ENCODE data around the gene WWC2.

WWC2 gene

GRCh38 chr4:183252959-183253358 lies 153.9 kb downstream of the WWC2 start:
- Histone ChIP-seq H3K27me3 (ENCODE audit: control insufficient read depth, insufficient read depth, low read length) (no peaks in the 10 kb centered on the region), H3K9me3 (ENCODE audit: control insufficient read depth, insufficient read depth, low read length) (no peaks in the 10 kb centered on the region), H3K4me1 (ENCODE audit: control insufficient read depth, insufficient read depth, low read length) (no peaks in the 10 kb centered on the region), H3K9ac (ENCODE audit: low read depth, low read length) (no peak overlapping the region), H3K36me3 (ENCODE audit: control insufficient read depth, insufficient read depth, low read length) (peaks cover 9% of the 10 kb centered on the region), H3K4me3 (ENCODE audit: low read depth, low read length) (no peak overlapping the region)

GRCh38 chr4:183253451-183253850 lies 154.4 kb downstream of the WWC2 start:
- no peak overlapping the region for H3K4me3 ChIP-seq (ENCODE audit: low read depth, low read length)
- H3K27me3 ChIP-seq (ENCODE audit: control insufficient read depth, insufficient read depth, low read length) = no peaks in the 10 kb centered on the region
- no peaks in the 10 kb centered on the region for H3K9me3 ChIP-seq (ENCODE audit: control insufficient read depth, insufficient read depth, low read length)
- no peaks in the 10 kb centered on the region for H3K4me1 ChIP-seq (ENCODE audit: control insufficient read depth, insufficient read depth, low read length)
- H3K36me3 ChIP-seq (ENCODE audit: control insufficient read depth, insufficient read depth, low read length) = peaks cover 9% of the 10 kb centered on the region
- H3K9ac ChIP-seq (ENCODE audit: low read depth, low read length) = no peak overlapping the region

GRCh38 chr4:183254162-183254561 lies 155.1 kb downstream of the WWC2 start:
- H3K36me3 ChIP-seq (ENCODE audit: control insufficient read depth, insufficient read depth, low read length) = peaks cover 9% of the 10 kb centered on the region

GRCh38 chr4:183255487-183255886 lies 156.4 kb downstream of the WWC2 start:
- Histone ChIP-seq H3K9me3 (ENCODE audit: control insufficient read depth, insufficient read depth, low read length) (no peaks in the 10 kb centered on the region), H3K36me3 (ENCODE audit: control insufficient read depth, insufficient read depth, low read length) (peaks cover 12% of the 10 kb centered on the region), H3K9ac (ENCODE audit: low read depth, low read length) (no peak overlapping the region), H3K27me3 (ENCODE audit: control insufficient read depth, insufficient read depth, low read length) (no peaks in the 10 kb centered on the region), H3K4me3 (ENCODE audit: low read depth, low read length) (no peak overlapping the region), H3K4me1 (ENCODE audit: control insufficient read depth, insufficient read depth, low read length) (no peaks in the 10 kb centered on the region)

More at GRCh38 chr4:183254162-183254561, 155.1 kb downstream of the WWC2 start:
- H3K4me1 ChIP-seq (ENCODE audit: control insufficient read depth, insufficient read depth, low read length) = no peaks in the 10 kb centered on the region
- H3K4me3 ChIP-seq (ENCODE audit: low read depth, low read length) = no peak overlapping the region
- no peaks in the 10 kb centered on the region for H3K27me3 ChIP-seq (ENCODE audit: control insufficient read depth, insufficient read depth, low read length)
- H3K9me3 ChIP-seq (ENCODE audit: control insufficient read depth, insufficient read depth, low read length) = no peaks in the 10 kb centered on the region
- H3K9ac ChIP-seq (ENCODE audit: low read depth, low read length) = no peak overlapping the region

- Histone ChIP-seq H3K9ac (ENCODE audit: low read depth, low read length) (no peak overlapping the region), H3K36me3 (ENCODE audit: control insufficient read depth, insufficient read depth, low read length) (peaks cover 19% of the 10 kb centered on the region), H3K27me3 (ENCODE audit: control insufficient read depth, insufficient read depth, low read length) (no peaks in the 10 kb centered on the region), H3K4me3 (ENCODE audit: low read depth, low read length) (no peak overlapping the region), H3K9me3 (ENCODE audit: control insufficient read depth, insufficient read depth, low read length) (no peaks in the 10 kb centered on the region), H3K4me1 (ENCODE audit: control insufficient read depth, insufficient read depth, low read length) (no peaks in the 10 kb centered on the region)
Observed at GRCh38 chr4:183256343-183256742, 157.3 kb downstream of the WWC2 start.

GRCh38 chr4:183256756-183257385 lies 157.8 kb downstream of the WWC2 start:
- no peak overlapping the region for H3K4me3 ChIP-seq (ENCODE audit: low read depth, low read length)
- no peak overlapping the region for H3K9ac ChIP-seq (ENCODE audit: low read depth, low read length)
- H3K27me3 ChIP-seq (ENCODE audit: control insufficient read depth, insufficient read depth, low read length) = no peaks in the 10 kb centered on the region
- peaks cover 19% of the 10 kb centered on the region for H3K36me3 ChIP-seq (ENCODE audit: control insufficient read depth, insufficient read depth, low read length)
- H3K4me1 ChIP-seq (ENCODE audit: control insufficient read depth, insufficient read depth, low read length) = no peaks in the 10 kb centered on the region
- no peaks in the 10 kb centered on the region for H3K9me3 ChIP-seq (ENCODE audit: control insufficient read depth, insufficient read depth, low read length)

GRCh38 chr4:183257808-183258207 lies 158.8 kb downstream of the WWC2 start:
- H3K4me1 ChIP-seq (ENCODE audit: control insufficient read depth, insufficient read depth, low read length) = peaks cover 3% of the 10 kb centered on the region
- H3K27me3 ChIP-seq (ENCODE audit: control insufficient read depth, insufficient read depth, low read length) = no peaks in the 10 kb centered on the region
- no peak overlapping the region for H3K4me3 ChIP-seq (ENCODE audit: low read depth, low read length)
- no peak overlapping the region for H3K9ac ChIP-seq (ENCODE audit: low read depth, low read length)
- H3K36me3 ChIP-seq (ENCODE audit: control insufficient read depth, insufficient read depth, low read length) = peaks cover 15% of the 10 kb centered on the region
- no peaks in the 10 kb centered on the region for H3K9me3 ChIP-seq (ENCODE audit: control insufficient read depth, insufficient read depth, low read length)

- H3K27me3 ChIP-seq (ENCODE audit: control insufficient read depth, insufficient read depth, low read length) = no peaks in the 10 kb centered on the region
- no peak overlapping the region for H3K4me3 ChIP-seq (ENCODE audit: low read depth, low read length)
- no peaks in the 10 kb centered on the region for H3K9me3 ChIP-seq (ENCODE audit: control insufficient read depth, insufficient read depth, low read length)
- H3K9ac ChIP-seq (ENCODE audit: low read depth, low read length) = no peak overlapping the region
- peaks cover 10% of the 10 kb centered on the region for H3K36me3 ChIP-seq (ENCODE audit: control insufficient read depth, insufficient read depth, low read length)
- H3K4me1 ChIP-seq (ENCODE audit: control insufficient read depth, insufficient read depth, low read length) = peaks cover 3% of the 10 kb centered on the region
Observed at GRCh38 chr4:183260491-183261151, 161.6 kb downstream of the WWC2 start.

GRCh38 chr4:183261953-183262775 lies 163.1 kb downstream of the WWC2 start:
- Histone ChIP-seq H3K27me3 (ENCODE audit: control insufficient read depth, insufficient read depth, low read length) (no peaks in the 10 kb centered on the region), H3K9ac (ENCODE audit: low read depth, low read length) (no peak overlapping the region), H3K36me3 (ENCODE audit: control insufficient read depth, insufficient read depth, low read length) (peaks cover 10% of the 10 kb centered on the region), H3K4me1 (ENCODE audit: control insufficient read depth, insufficient read depth, low read length) (peaks cover 3% of the 10 kb centered on the region), H3K9me3 (ENCODE audit: control insufficient read depth, insufficient read depth, low read length) (no peaks in the 10 kb centered on the region), H3K4me3 (ENCODE audit: low read depth, low read length) (no peak overlapping the region)

GRCh38 chr4:183262776-183263100 lies 163.7 kb downstream of the WWC2 start:
- no peaks in the 10 kb centered on the region for H3K27me3 ChIP-seq (ENCODE audit: control insufficient read depth, insufficient read depth, low read length)
- peaks cover 10% of the 10 kb centered on the region for H3K36me3 ChIP-seq (ENCODE audit: control insufficient read depth, insufficient read depth, low read length)
- no peaks in the 10 kb centered on the region for H3K9me3 ChIP-seq (ENCODE audit: control insufficient read depth, insufficient read depth, low read length)
- H3K4me3 ChIP-seq (ENCODE audit: low read depth, low read length) = no peak overlapping the region
- peaks cover 3% of the 10 kb centered on the region for H3K4me1 ChIP-seq (ENCODE audit: control insufficient read depth, insufficient read depth, low read length)
- no peak overlapping the region for H3K9ac ChIP-seq (ENCODE audit: low read depth, low read length)

- H3K4me3 ChIP-seq (ENCODE audit: low read depth, low read length) = no peak overlapping the region
- H3K4me1 ChIP-seq (ENCODE audit: control insufficient read depth, insufficient read depth, low read length) = peaks cover 3% of the 10 kb centered on the region
- no peaks in the 10 kb centered on the region for H3K27me3 ChIP-seq (ENCODE audit: control insufficient read depth, insufficient read depth, low read length)
- no peaks in the 10 kb centered on the region for H3K9me3 ChIP-seq (ENCODE audit: control insufficient read depth, insufficient read depth, low read length)
- no peak overlapping the region for H3K9ac ChIP-seq (ENCODE audit: low read depth, low read length)
- H3K36me3 ChIP-seq (ENCODE audit: control insufficient read depth, insufficient read depth, low read length) = peaks cover 10% of the 10 kb centered on the region
Observed at GRCh38 chr4:183263787-183264386, 164.8 kb downstream of the WWC2 start.

All from iPS-15b (cell line).